Measurements from ENCODE around the gene PI4K2A. TPM values are rescaled to one million over a fixed set of nuclear protein-coding genes. Genes with fewer than 3 reads are reported as not detected.

PI4K2A gene
- total and polyA plus RNA-seq, 2 donors (not counting 3 experiments of a cell fraction or from before 2014, with no cell fraction given) = 20.4 to 24.6 TPM

- Histone ChIP-seq H3K36me3 (ENCODE audit: control insufficient read depth in 2 of 2, extremely low read depth in 1 of 2, insufficient read depth in 2 of 2, low read length in 2 of 2) (no peaks in the 10 kb centered on the region), H3K4me2 (ENCODE audit: insufficient read depth, low read length) (no peak overlapping the region), H4K20me1 (replicated peaks; ENCODE audit: control insufficient read depth, extremely low read depth, insufficient read depth, low read length) (no peaks in the 10 kb centered on the region), H3K4me1 (ENCODE audit: control insufficient read depth, extremely low read depth, insufficient read depth, low read length) (peaks cover 25% of the 10 kb centered on the region), H3K9ac (replicated peaks; ENCODE audit: extremely low read depth, insufficient read depth, low read length) (no peak overlapping the region), H3K79me2 (ENCODE audit: control insufficient read depth, insufficient read depth, low read length) (no peaks in the 10 kb centered on the region), H3K9me3 (replicated peaks; ENCODE audit: control insufficient read depth, insufficient read depth, low read length) (no peaks in the 10 kb centered on the region), H3K27ac (ENCODE audit: insufficient read depth, low read depth, low read length) (no peak overlapping the region), H3K27me3 (ENCODE audit: control insufficient read depth in 2 of 2, insufficient read depth in 2 of 2, low read length in 2 of 2) (no peaks in the 10 kb centered on the region), H2AFZ (ENCODE audit: low read depth, low read length) (no peak overlapping the region), H3K9me1 (replicated peaks; ENCODE audit: control insufficient read depth, extremely low read depth, insufficient read depth, low read length) (no peaks in the 10 kb centered on the region), H3K4me3 (replicated peaks in 1 of 3; ENCODE audit: insufficient read depth in 1 of 3, low read depth in 1 of 3, low read length in 3 of 3) (no peak overlapping the region)
- intact Hi-C loops (cut with micrococcal nuclease) (loop anchor here (5.0 kb wide), 1 partner anchor 192 kb away; no protein-coding TSS in a partner anchor), dilution Hi-C loops (cut with MboI; ENCODE audit: extremely low pct_ligation_motif_present, low sequenced_read_pairs) (no loop called here)
- TF ChIP-seq MAX (IDR thresholded peaks at IDR 0.05; ENCODE audit: insufficient read depth, insufficient read length) (no peak), POLR2A (IDR thresholded peaks at IDR 0.05; ENCODE audit: low read depth, low read length) (no peak)
- ChIA-PET POLR2A (no interaction called here), CTCF (no interaction called here)
- no peak for DNase-seq (ENCODE audit: low read depth, low spot score)
- no TSS peak for BruUV-seq (replicated peaks)
- FAIRE-seq = no peak
These were observed 41.2 kb upstream of the PI4K2A start for GRCh38 chr10:97599272-97599619.

- ChIA-PET CTCF (interaction anchor here (0.8 to 1.5 kb wide), 5 partner anchors 10 to 137 kb away, joined by 3 to 9 read pairs (median 3); partner anchors contain the start of gene ANKRD2), POLR2A (no interaction called here)
- Histone ChIP-seq H4K20me1 (replicated peaks; ENCODE audit: control insufficient read depth, extremely low read depth, insufficient read depth, low read length) (no peaks in the 10 kb centered on the region), H3K4me2 (ENCODE audit: insufficient read depth, low read length) (no peak overlapping the region), H3K36me3 (ENCODE audit: control insufficient read depth in 2 of 2, extremely low read depth in 1 of 2, insufficient read depth in 2 of 2, low read length in 2 of 2) (no peaks in the 10 kb centered on the region), H3K4me1 (ENCODE audit: control insufficient read depth, extremely low read depth, insufficient read depth, low read length) (peaks cover 24% of the 10 kb centered on the region), H3K27ac (ENCODE audit: insufficient read depth, low read depth, low read length) (no peak overlapping the region), H3K9me1 (replicated peaks; ENCODE audit: control insufficient read depth, extremely low read depth, insufficient read depth, low read length) (no peaks in the 10 kb centered on the region), H3K9me3 (replicated peaks; ENCODE audit: control insufficient read depth, insufficient read depth, low read length) (no peaks in the 10 kb centered on the region), H2AFZ (ENCODE audit: low read depth, low read length) (no peak overlapping the region), H3K27me3 (ENCODE audit: control insufficient read depth in 2 of 2, insufficient read depth in 2 of 2, low read length in 2 of 2) (no peaks in the 10 kb centered on the region), H3K4me3 (replicated peaks in 1 of 3; ENCODE audit: insufficient read depth in 1 of 3, low read depth in 1 of 3, low read length in 3 of 3) (no peak overlapping the region), H3K79me2 (ENCODE audit: control insufficient read depth, insufficient read depth, low read length) (no peaks in the 10 kb centered on the region), H3K9ac (replicated peaks; ENCODE audit: extremely low read depth, insufficient read depth, low read length) (no peak overlapping the region)
- intact Hi-C loops (cut with micrococcal nuclease) = no loop called here
- no peak for TF ChIP-seq GATA2 (IDR thresholded peaks at IDR 0.05; ENCODE audit: insufficient read depth, insufficient read length, low read depth, low read length)
- no peak for TF ChIP-seq FOS (IDR thresholded peaks at IDR 0.05; ENCODE audit: borderline replicate concordance, insufficient read depth, low read length)
- TF ChIP-seq MAX (IDR thresholded peaks at IDR 0.05; ENCODE audit: insufficient read depth, insufficient read length) = no peak
- no peak for TF ChIP-seq CTCF (IDR thresholded peaks at IDR 0.05; ENCODE audit: extremely low read depth in 1 of 2, insufficient read depth in 1 of 2, low read depth in 1 of 2, low read length in 2 of 2)
- TF ChIP-seq MYC (IDR thresholded peaks at IDR 0.05; ENCODE audit: low read depth, low read length) = no peak
- TF ChIP-seq JUN (IDR thresholded peaks at IDR 0.05; ENCODE audit: borderline replicate concordance, insufficient read depth, insufficient read length, low read depth) = no peak
- no peak for TF ChIP-seq POLR2AphosphoS5 (IDR thresholded peaks at IDR 0.05; ENCODE audit: insufficient read depth, low read depth, low read length)
- TF ChIP-seq EZH2 (IDR thresholded peaks at IDR 0.05; ENCODE audit: borderline replicate concordance, low read depth, low read length, severe bottlenecking) = no peak
- no peak for TF ChIP-seq POLR2A (IDR thresholded peaks at IDR 0.05; ENCODE audit: low read depth, low read length)
- DNase-seq (ENCODE audit: low read depth, low spot score) (no peak), FAIRE-seq (no peak)
- dilution Hi-C loops (cut with MboI; ENCODE audit: extremely low pct_ligation_motif_present, low sequenced_read_pairs) = no loop called here
- no TSS peak for BruUV-seq (replicated peaks)
These were observed 39.9 kb upstream of the PI4K2A start for GRCh38 chr10:97600616-97601015.

All from endothelial cell of umbilical vein (primary cell).